ENCODE measurements around the gene ZNF148. TPM values are rescaled to one million over a fixed set of nuclear protein-coding genes. Genes with fewer than 3 reads are reported as not detected.

Gene ZNF148
- total and polyA plus RNA-seq, 7 donors: 3.5 to 29.8 (median 22.7) TPM

GRCh38 chr3:125194849-125195601, 180.1 kb downstream of the ZNF148 start:
- H3K27me3 ChIP-seq (ENCODE audit: insufficient read depth in 3 of 3, low read length in 2 of 3): no peaks in the 10 kb centered on the region
- H3K4me1 ChIP-seq: no peaks in the 10 kb centered on the region
- no peak overlapping the region for H3K27ac ChIP-seq
- whole genome bisulfite sequencing, 3 donors: 74 to 79% (median 74%) methylated on average over 5 of the region's 5 CpGs
- intact Hi-C loops (cut with DNase I): no loop called here
- H3K9me3 ChIP-seq: no peaks in the 10 kb centered on the region
- no peak overlapping the region for H3K4me3 ChIP-seq
- no peak for TF ChIP-seq CTCF (IDR thresholded peaks at IDR 0.05)
- ATAC-seq (no peak), DNase-seq (no peak)
- H3K36me3 ChIP-seq (ENCODE audit: insufficient read depth in 1 of 2, low read depth in 1 of 2): no peaks in the 10 kb centered on the region

GRCh38 chr3:125194061-125194848, 180.9 kb downstream of the ZNF148 start:
- Histone ChIP-seq H3K27me3 (ENCODE audit: insufficient read depth in 3 of 3, low read length in 2 of 3) (no peaks in the 10 kb centered on the region), H3K9me3 (no peaks in the 10 kb centered on the region), H3K27ac (no peak overlapping the region), H3K4me3 (no peak overlapping the region), H3K36me3 (ENCODE audit: insufficient read depth in 1 of 2, low read depth in 1 of 2) (no peaks in the 10 kb centered on the region), H3K4me1 (no peaks in the 10 kb centered on the region)
- TF ChIP-seq CTCF (IDR thresholded peaks at IDR 0.05): no peak
- 89 to 94% (median 94%) methylated on average over 7 of the region's 7 CpGs for WGBS, 3 donors
- ATAC-seq (no peak), DNase-seq (no peak)
- intact Hi-C loops (cut with DNase I): no loop called here

- Histone ChIP-seq H3K4me3 (no peak overlapping the region), H3K4me1 (no peaks in the 10 kb centered on the region), H3K9me3 (no peaks in the 10 kb centered on the region), H3K36me3 (ENCODE audit: insufficient read depth in 1 of 2, low read depth in 1 of 2) (no peaks in the 10 kb centered on the region), H3K27ac (no peak overlapping the region), H3K27me3 (ENCODE audit: insufficient read depth in 3 of 3, low read length in 2 of 3) (no peaks in the 10 kb centered on the region)
- DNase-seq: no peak
- WGBS, 3 donors: 71 to 78% (median 76%) methylated on average over 12 of the region's 12 CpGs
- ATAC-seq: no peak
- TF ChIP-seq CTCF (IDR thresholded peaks at IDR 0.05): no peak
- intact Hi-C loops (cut with DNase I): no loop called here
Observed at GRCh38 chr3:125192190-125193035, 182.7 kb downstream of the ZNF148 start.

- Histone ChIP-seq H3K9me3 (no peaks in the 10 kb centered on the region), H3K4me3 (no peak overlapping the region), H3K27ac (no peak overlapping the region), H3K36me3 (ENCODE audit: insufficient read depth in 1 of 2, low read depth in 1 of 2) (no peaks in the 10 kb centered on the region), H3K27me3 (ENCODE audit: insufficient read depth in 3 of 3, low read length in 2 of 3) (no peaks in the 10 kb centered on the region), H3K4me1 (no peaks in the 10 kb centered on the region)
- intact Hi-C loops (cut with DNase I): no loop called here
- no peak for ATAC-seq
- no peak for TF ChIP-seq CTCF (IDR thresholded peaks at IDR 0.05)
- 83 to 88% (median 84%) methylated on average over 7 of the region's 7 CpGs for WGBS, 3 donors
- DNase-seq: no peak
Observed at GRCh38 chr3:125191730-125192129, 183.4 kb downstream of the ZNF148 start.

Data from psoas muscle (tissue), 8 donors.